Measurements from ENCODE around the gene GPRC5A.

GPRC5A gene

GRCh38 chr12:12885096-12885792 is 6.1 kb upstream of the GPRC5A start:
- no peak for DNase-seq

- no peak for DNase-seq
These were observed 3.9 kb upstream of the GPRC5A start for GRCh38 chr12:12887471-12887870.

GRCh38 chr12:12889701-12890100 is 1.7 kb upstream of the GPRC5A start:
- DNase-seq = no peak

- no peak for DNase-seq
These were observed 751 bp upstream of the GPRC5A start for GRCh38 chr12:12890543-12891079.

- DNase-seq = no peak
These were observed 556 bp downstream of the GPRC5A start for GRCh38 chr12:12891881-12892355.

GRCh38 chr12:12892681-12893141 is 1.3 kb downstream of the GPRC5A start:
- no peak for DNase-seq

GRCh38 chr12:12893438-12893837 is 2.1 kb downstream of the GPRC5A start:
- no peak for DNase-seq

- DNase-seq = no peak
These were observed 4.9 kb downstream of the GPRC5A start for GRCh38 chr12:12896260-12896659.

- no peak for DNase-seq
These were observed 5.9 kb downstream of the GPRC5A start for GRCh38 chr12:12897302-12897701.

GRCh38 chr12:12898136-12898717 is 6.9 kb downstream of the GPRC5A start:
- DNase-seq = no peak

GRCh38 chr12:12898911-12899511 is 7.6 kb downstream of the GPRC5A start:
- DNase-seq = no peak

- no peak for DNase-seq
These were observed 8.4 kb downstream of the GPRC5A start for GRCh38 chr12:12899530-12900380.

- no peak for DNase-seq
These were observed 9.4 kb downstream of the GPRC5A start for GRCh38 chr12:12900786-12901157.

- no peak for DNase-seq
These were observed 9.9 kb downstream of the GPRC5A start for GRCh38 chr12:12901158-12901791.

- DNase-seq = no peak
These were observed 10.7 kb downstream of the GPRC5A start for GRCh38 chr12:12902036-12902435.

GRCh38 chr12:12903642-12904609 is 12.6 kb downstream of the GPRC5A start:
- DNase-seq = no peak

GRCh38 chr12:12907552-12907951 is 16.2 kb downstream of the GPRC5A start:
- DNase-seq = no peak

GRCh38 chr12:12908252-12908651 is 16.9 kb downstream of the GPRC5A start:
- no peak for DNase-seq

- DNase-seq = no peak
These were observed 17.3 kb downstream of the GPRC5A start for GRCh38 chr12:12908711-12909110.

- no peak for DNase-seq
These were observed 18.0 kb downstream of the GPRC5A start for GRCh38 chr12:12909228-12909994.

All from NCI-H1694 (cell line).